ENCODE data around the gene RBBP8. TPM values are rescaled to one million over a fixed set of nuclear protein-coding genes. Genes with fewer than 3 reads are reported as not detected.

Gene RBBP8
- total RNA-seq, 1 experiment from 2014 or later = 46.7 TPM

GRCh38 chr18:23049698-23050373 is 116.7 kb downstream of the RBBP8 start:
- BruUV-seq (replicated peaks) = no TSS peak
- Mint-ChIP-seq H3K4me3 (ENCODE audit: unreplicated experiment) (no peak overlapping the region), H3K9me3 (ENCODE audit: unreplicated experiment) (no peaks in the 10 kb centered on the region), H3K4me1 (ENCODE audit: low read depth, unreplicated experiment) (no peaks in the 10 kb centered on the region), H3K27me3 (ENCODE audit: insufficient read depth, unreplicated experiment) (no peaks in the 10 kb centered on the region), H3K27ac (ENCODE audit: unreplicated experiment) (no peak overlapping the region), H3K36me3 (ENCODE audit: insufficient read depth, unreplicated experiment) (peaks cover 6% of the 10 kb centered on the region)
- no peaks in the 10 kb centered on the region for H3K36me3 ChIP-seq (ENCODE audit: control insufficient read depth, insufficient read depth, low read length)
- POLR2A ChIA-PET = no interaction called here
- H3K4me1 ChIP-seq = no peaks in the 10 kb centered on the region
- no peak overlapping the region for H3K4me3 ChIP-seq (ENCODE audit: low read depth, low read length)
- H3K27me3 ChIP-seq (replicated peaks; ENCODE audit: control insufficient read depth, insufficient read depth, low read length) = no peaks in the 10 kb centered on the region
- intact Hi-C loops (cut with micrococcal nuclease; ENCODE audit: unreplicated experiment) = no loop called here
- TF ChIP-seq CTCF (IDR thresholded peaks at IDR 0.05; ENCODE audit: insufficient read depth in 1 of 2, low read depth in 1 of 2, low read length in 1 of 2, severe bottlenecking in 1 of 2, unreplicated experiment in 1 of 2) = no peak
- CTCF ChIA-PET = no interaction called here
- DNase-seq = no peak
- H3K9me3 ChIP-seq = no peaks in the 10 kb centered on the region

GRCh38 chr18:23053776-23054457 is 120.8 kb downstream of the RBBP8 start:
- Mint-ChIP-seq H3K27me3 (ENCODE audit: insufficient read depth, unreplicated experiment) (no peaks in the 10 kb centered on the region), H3K36me3 (ENCODE audit: insufficient read depth, unreplicated experiment) (peaks cover 6% of the 10 kb centered on the region), H3K4me3 (ENCODE audit: unreplicated experiment) (no peak overlapping the region), H3K9me3 (ENCODE audit: unreplicated experiment) (no peaks in the 10 kb centered on the region), H3K4me1 (ENCODE audit: low read depth, unreplicated experiment) (no peaks in the 10 kb centered on the region), H3K27ac (ENCODE audit: unreplicated experiment) (no peak overlapping the region)
- Histone ChIP-seq H3K4me3 (ENCODE audit: low read depth, low read length) (no peak overlapping the region), H3K36me3 (ENCODE audit: control insufficient read depth, insufficient read depth, low read length) (no peaks in the 10 kb centered on the region), H3K9me3 (no peaks in the 10 kb centered on the region), H3K27me3 (replicated peaks; ENCODE audit: control insufficient read depth, insufficient read depth, low read length) (no peaks in the 10 kb centered on the region), H3K4me1 (no peaks in the 10 kb centered on the region)
- TF ChIP-seq CTCF (IDR thresholded peaks at IDR 0.05; ENCODE audit: insufficient read depth in 1 of 2, low read depth in 1 of 2, low read length in 1 of 2, severe bottlenecking in 1 of 2, unreplicated experiment in 1 of 2) = peak; percentile 35 to 47
- BruUV-seq (replicated peaks) = no TSS peak
- POLR2A ChIA-PET = no interaction called here
- CTCF ChIA-PET = no interaction called here
- intact Hi-C loops (cut with micrococcal nuclease; ENCODE audit: unreplicated experiment) = loop anchor here (1.0 to 2.0 kb wide), 2 partner anchors 21 to 255 kb away; no protein-coding TSS in a partner anchor
- DNase-seq = peak; percentile 46 to 57

GRCh38 chr18:23054553-23054952 is 121.4 kb downstream of the RBBP8 start:
- Mint-ChIP-seq H3K4me3 (ENCODE audit: unreplicated experiment) (no peak overlapping the region), H3K27ac (ENCODE audit: unreplicated experiment) (no peak overlapping the region), H3K4me1 (ENCODE audit: low read depth, unreplicated experiment) (no peaks in the 10 kb centered on the region), H3K9me3 (ENCODE audit: unreplicated experiment) (no peaks in the 10 kb centered on the region), H3K36me3 (ENCODE audit: insufficient read depth, unreplicated experiment) (peaks cover 6% of the 10 kb centered on the region), H3K27me3 (ENCODE audit: insufficient read depth, unreplicated experiment) (no peaks in the 10 kb centered on the region)
- BruUV-seq (replicated peaks) = no TSS peak
- DNase-seq = no peak
- ChIA-PET POLR2A (no interaction called here), CTCF (no interaction called here)
- no peak for TF ChIP-seq CTCF (IDR thresholded peaks at IDR 0.05; ENCODE audit: insufficient read depth in 1 of 2, low read depth in 1 of 2, low read length in 1 of 2, severe bottlenecking in 1 of 2, unreplicated experiment in 1 of 2)
- intact Hi-C loops (cut with micrococcal nuclease; ENCODE audit: unreplicated experiment) = loop anchor here (2.0 kb wide), 1 partner anchor 22 kb away; no protein-coding TSS in a partner anchor
- Histone ChIP-seq H3K4me3 (ENCODE audit: low read depth, low read length) (no peak overlapping the region), H3K27me3 (replicated peaks; ENCODE audit: control insufficient read depth, insufficient read depth, low read length) (no peaks in the 10 kb centered on the region), H3K36me3 (ENCODE audit: control insufficient read depth, insufficient read depth, low read length) (no peaks in the 10 kb centered on the region), H3K4me1 (no peaks in the 10 kb centered on the region), H3K9me3 (no peaks in the 10 kb centered on the region)

Measured in Caco-2 (cell line).